Stimulated activated CD4-positive, alpha-beta T cell treated with anti-CD3 and anti-CD28 coated beads, Interleukin-1b, Interleukin-23, amount 100 ng/mL, for 48 hours (primary cell): ENCODE data around the gene ABCB10.
"Not testable (repeated sequence)": the region's sequence is repeated elsewhere in the genome, so short reads cannot be mapped to it uniquely, and the experiment has no call there.

Source experiments
- DNase-seq: peaks from one replicate; pipeline ENCODE4 v3.0.0-alpha.2; 2020

The ABCB10 gene

GRCh38 chr1:229535230-229535629 lies 23.3 kb downstream of the ABCB10 start:
- no peak for DNase-seq

- no peak for DNase-seq
These were observed 27.2 kb downstream of the ABCB10 start for GRCh38 chr1:229531326-229531725.

- DNase-seq, result no peak
These were observed 28.9 kb downstream of the ABCB10 start for GRCh38 chr1:229529639-229530038.

GRCh38 chr1:229526695-229527094 lies 31.8 kb downstream of the ABCB10 start:
- no peak for DNase-seq

GRCh38 chr1:229523052-229523451 lies 35.5 kb downstream of the ABCB10 start:
- no peak for DNase-seq

- DNase-seq, result peak; percentile 50
These were observed 43.8 kb downstream of the ABCB10 start for GRCh38 chr1:229514578-229515275.

- not testable (repeated sequence) for DNase-seq
These were observed 46.9 kb downstream of the ABCB10 start for GRCh38 chr1:229511625-229512024.

- not testable (repeated sequence) for DNase-seq
These were observed 47.3 kb downstream of the ABCB10 start for GRCh38 chr1:229511201-229511600.

- DNase-seq, result no peak
These were observed 48.9 kb downstream of the ABCB10 start for GRCh38 chr1:229509576-229509975.

GRCh38 chr1:229508823-229509337 lies 49.6 kb downstream of the ABCB10 start:
- DNase-seq, result no peak

GRCh38 chr1:229507951-229508822 lies 50.3 kb downstream of the ABCB10 start, which contains the start of gene NUP133:
TSS of gene NUP133 (minus strand) at chr1:229508341. CDS start at chr1:229508249, 92 bp downstream.
- DNase-seq, result peak; percentile 98

GRCh38 chr1:229507502-229507901 lies 51.0 kb downstream of the ABCB10 start:
- DNase-seq, result no peak

- DNase-seq, result no peak
These were observed 51.9 kb downstream of the ABCB10 start for GRCh38 chr1:229506633-229507032.

GRCh38 chr1:229495782-229496181 lies 62.7 kb downstream of the ABCB10 start:
- no peak for DNase-seq

- no peak for DNase-seq
These were observed 71.3 kb downstream of the ABCB10 start for GRCh38 chr1:229487181-229487580.

- no peak for DNase-seq
These were observed 73.2 kb downstream of the ABCB10 start for GRCh38 chr1:229485318-229485717.

GRCh38 chr1:229482511-229482910 lies 76.0 kb downstream of the ABCB10 start:
- DNase-seq, result no peak

- DNase-seq, result no peak
These were observed 78.0 kb downstream of the ABCB10 start for GRCh38 chr1:229480495-229480894.

- DNase-seq, result no peak
These were observed 78.7 kb downstream of the ABCB10 start for GRCh38 chr1:229479660-229480399.

- DNase-seq, result no peak
These were observed 79.7 kb downstream of the ABCB10 start for GRCh38 chr1:229478852-229479251.

GRCh38 chr1:229475859-229476258 lies 82.6 kb downstream of the ABCB10 start:
- not testable (repeated sequence) for DNase-seq

GRCh38 chr1:229474509-229474908 lies 84.0 kb downstream of the ABCB10 start:
- no peak for DNase-seq

- no peak for DNase-seq
These were observed 87.3 kb downstream of the ABCB10 start for GRCh38 chr1:229471175-229471574.
